K562 (cell line): ENCODE results near the gene MFSD2B. TPM values are rescaled to one million over a fixed set of nuclear protein-coding genes. Genes with fewer than 3 reads are reported as not detected.

ENCODE experiments used
- polyA plus RNA-seq, 8 experiments: library from polyadenylated mRNA; depleted of rRNA in 4 of 8; stranded (reverse) in 5 of 8; unstranded in 3 of 8; fragments of >200 nt; fragmentation: Nextera tagmentation in 2 of 8; fragmentation: Illumina TruSeq in 1 of 8; extraction: Ambion mirVana in 2 of 8; extraction: Trizol in 1 of 8; gene quantifications; 2 replicates each; pipeline versions ENCODE4 v1.2.1 to v1.2.3, GENCODE V29; 2011 to 2014; ENCODE audit warnings: inconsistent platforms in 1 of 8, missing spikeins in 1 of 8
- small RNA-seq: library from RNA; depleted of rRNA; stranded (forward); fragments of <200 nt; gene quantifications from one replicate; pipeline ENCODE3, GENCODE V24; 2014
- total RNA-seq, 7 experiments: library from RNA; depleted of rRNA in 6 of 7; stranded (reverse); fragments of >200 nt in 6 of 7; fragmentation: Illumina TruSeq in 2 of 7; extraction: Trizol in 2 of 7; gene quantifications; 2 replicates each; pipeline versions ENCODE4 v1.2.1 to v1.2.3, GENCODE V29; 2011 to 2021; ENCODE audit warnings: low replicate concordance in 1 of 7

The MFSD2B gene
- total and polyA plus RNA-seq, 9 of the 15 experiments (the other 6 are each of a cell fraction or from before 2014, with no cell fraction given): 2.6 to 10.9 (median 6.8) TPM

Small RNA genes lying within 50 kb of the gene (small RNA-seq; reads per million reads assigned to genes)
- not detected for gene RN7SL610P
- gene RNU6-370P: not detected

Other genes starting within 250 kb of the MFSD2B start
Only the 7 nearest of the 9 such genes appear.
- gene ATAD2B, start 83.0 kb upstream of the MFSD2B start, total RNA-seq (2014; rRNA removed): 10.8 and 11.4 TPM in 2 replicates
- 21.6 and 22.4 TPM in 2 replicates for gene ATAD2B, start 83.0 kb upstream of the MFSD2B start, total RNA-seq (2014; rRNA removed; fragmentation: Illumina TruSeq; extraction: Trizol)
- gene ATAD2B, start 83.0 kb upstream of the MFSD2B start, total RNA-seq (2015; rRNA removed; fragmentation: Illumina TruSeq; extraction: Trizol): 20.6 and 21.6 TPM in 2 replicates
- 18.5 and 18.8 TPM in 2 replicates for gene ATAD2B, start 83.0 kb upstream of the MFSD2B start, total RNA-seq (2021)
- 11.0 and 11.7 TPM in 2 replicates for gene ATAD2B, start 83.0 kb upstream of the MFSD2B start, polyA plus RNA-seq (2011; rRNA removed)
- 8.9 and 10.9 TPM in 2 replicates for gene ATAD2B, start 83.0 kb upstream of the MFSD2B start, polyA plus RNA-seq (2014; fragmentation: Illumina TruSeq; extraction: Trizol)
- gene ATAD2B, start 83.0 kb upstream of the MFSD2B start, polyA plus RNA-seq (2014; fragmentation: Nextera tagmentation; extraction: Ambion mirVana): 1 to 10 TPM; 3.2 to 4.0 TPM
- 6.4 and 7.7 TPM in 2 replicates for gene ATAD2B, start 83.0 kb upstream of the MFSD2B start, polyA plus RNA-seq (2014; rRNA removed)
- 12.9 and 14.6 TPM in 2 replicates for gene UBXN2A, start 69.6 kb upstream of the MFSD2B start, total RNA-seq (2014; rRNA removed)
- gene UBXN2A, start 69.6 kb upstream of the MFSD2B start, total RNA-seq (2014; rRNA removed; fragmentation: Illumina TruSeq; extraction: Trizol): 25.6 and 29.4 TPM in 2 replicates
- 18.1 and 20.1 TPM in 2 replicates for gene UBXN2A, start 69.6 kb upstream of the MFSD2B start, total RNA-seq (2015; rRNA removed; fragmentation: Illumina TruSeq; extraction: Trizol)
- 16.0 and 16.8 TPM in 2 replicates for gene UBXN2A, start 69.6 kb upstream of the MFSD2B start, total RNA-seq (2021)
- gene UBXN2A, start 69.6 kb upstream of the MFSD2B start, polyA plus RNA-seq (2011; rRNA removed): 11.1 and 16.6 TPM in 2 replicates
- gene UBXN2A, start 69.6 kb upstream of the MFSD2B start, polyA plus RNA-seq (2014; fragmentation: Illumina TruSeq; extraction: Trizol): 18.2 and 20.2 TPM in 2 replicates
- gene UBXN2A, start 69.6 kb upstream of the MFSD2B start, polyA plus RNA-seq (2014; fragmentation: Nextera tagmentation; extraction: Ambion mirVana): 1 to 10 TPM; 3.4 to 4.1 TPM
- 13.8 and 16.2 TPM in 2 replicates for gene UBXN2A, start 69.6 kb upstream of the MFSD2B start, polyA plus RNA-seq (2014; rRNA removed)
- gene WDCP, start 37.3 kb downstream of the MFSD2B start, total RNA-seq (2014; rRNA removed): 10.1 and 13.2 TPM in 2 replicates
- 21.8 and 23.0 TPM in 2 replicates for gene WDCP, start 37.3 kb downstream of the MFSD2B start, total RNA-seq (2014; rRNA removed; fragmentation: Illumina TruSeq; extraction: Trizol)
- 20.0 and 20.8 TPM in 2 replicates for gene WDCP, start 37.3 kb downstream of the MFSD2B start, total RNA-seq (2015; rRNA removed; fragmentation: Illumina TruSeq; extraction: Trizol)
- gene WDCP, start 37.3 kb downstream of the MFSD2B start, total RNA-seq (2021): 30.4 and 31.0 TPM in 2 replicates
- gene WDCP, start 37.3 kb downstream of the MFSD2B start, polyA plus RNA-seq (2011; rRNA removed): 36.2 and 41.4 TPM in 2 replicates
- gene WDCP, start 37.3 kb downstream of the MFSD2B start, polyA plus RNA-seq (2014; fragmentation: Illumina TruSeq; extraction: Trizol): 18.9 and 24.9 TPM in 2 replicates
- 10 to 100 TPM; 11.9 to 25.1 TPM for gene WDCP, start 37.3 kb downstream of the MFSD2B start, polyA plus RNA-seq (2014; fragmentation: Nextera tagmentation; extraction: Ambion mirVana)
- gene WDCP, start 37.3 kb downstream of the MFSD2B start, polyA plus RNA-seq (2014; rRNA removed): 14.2 and 16.2 TPM in 2 replicates
- 1.6 and 2.0 TPM in 2 replicates for gene FKBP1B, start 39.7 kb downstream of the MFSD2B start, total RNA-seq (2014; rRNA removed)
- gene FKBP1B, start 39.7 kb downstream of the MFSD2B start, total RNA-seq (2014; rRNA removed; fragmentation: Illumina TruSeq; extraction: Trizol): 2.4 and 2.8 TPM in 2 replicates
- gene FKBP1B, start 39.7 kb downstream of the MFSD2B start, total RNA-seq (2015; rRNA removed; fragmentation: Illumina TruSeq; extraction: Trizol): 1.3 and 1.6 TPM in 2 replicates
- gene FKBP1B, start 39.7 kb downstream of the MFSD2B start, total RNA-seq (2021): 1.6 and 2.4 TPM in 2 replicates
- 9.4 and 14.1 TPM in 2 replicates for gene FKBP1B, start 39.7 kb downstream of the MFSD2B start, polyA plus RNA-seq (2011; rRNA removed)
- gene FKBP1B, start 39.7 kb downstream of the MFSD2B start, polyA plus RNA-seq (2014; fragmentation: Illumina TruSeq; extraction: Trizol): 2.8 and 2.9 TPM in 2 replicates
- 1 to 10 TPM in 1 of 2 experiments, under 1 TPM in 1; 0.58 to 1.2 TPM for gene FKBP1B, start 39.7 kb downstream of the MFSD2B start, polyA plus RNA-seq (2014; fragmentation: Nextera tagmentation; extraction: Ambion mirVana)
- 2.3 and 3.7 TPM in 2 replicates for gene FKBP1B, start 39.7 kb downstream of the MFSD2B start, polyA plus RNA-seq (2014; rRNA removed)
- 170 and 188 TPM in 2 replicates for gene SF3B6, start 66.2 kb downstream of the MFSD2B start, total RNA-seq (2014; rRNA removed)
- gene SF3B6, start 66.2 kb downstream of the MFSD2B start, total RNA-seq (2014; rRNA removed; fragmentation: Illumina TruSeq; extraction: Trizol): 290 and 295 TPM in 2 replicates
- 257 and 279 TPM in 2 replicates for gene SF3B6, start 66.2 kb downstream of the MFSD2B start, total RNA-seq (2015; rRNA removed; fragmentation: Illumina TruSeq; extraction: Trizol)
- 146 and 167 TPM in 2 replicates for gene SF3B6, start 66.2 kb downstream of the MFSD2B start, total RNA-seq (2021)
- 341 and 473 TPM in 2 replicates for gene SF3B6, start 66.2 kb downstream of the MFSD2B start, polyA plus RNA-seq (2011; rRNA removed)
- 255 and 293 TPM in 2 replicates for gene SF3B6, start 66.2 kb downstream of the MFSD2B start, polyA plus RNA-seq (2014; fragmentation: Illumina TruSeq; extraction: Trizol)
- 100 to 1,000 TPM; 535 to 591 TPM for gene SF3B6, start 66.2 kb downstream of the MFSD2B start, polyA plus RNA-seq (2014; fragmentation: Nextera tagmentation; extraction: Ambion mirVana)
- 378 and 407 TPM in 2 replicates for gene SF3B6, start 66.2 kb downstream of the MFSD2B start, polyA plus RNA-seq (2014; rRNA removed)
- 7.8 and 8.1 TPM in 2 replicates for gene TP53I3, start 74.7 kb downstream of the MFSD2B start, total RNA-seq (2014; rRNA removed)
- 3.3 and 3.9 TPM in 2 replicates for gene TP53I3, start 74.7 kb downstream of the MFSD2B start, total RNA-seq (2014; rRNA removed; fragmentation: Illumina TruSeq; extraction: Trizol)
- 5.6 and 6.1 TPM in 2 replicates for gene TP53I3, start 74.7 kb downstream of the MFSD2B start, total RNA-seq (2015; rRNA removed; fragmentation: Illumina TruSeq; extraction: Trizol)
- gene TP53I3, start 74.7 kb downstream of the MFSD2B start, total RNA-seq (2021): 6.1 and 8.2 TPM in 2 replicates
- gene TP53I3, start 74.7 kb downstream of the MFSD2B start, polyA plus RNA-seq (2011; rRNA removed): 4.2 and 4.6 TPM in 2 replicates
- gene TP53I3, start 74.7 kb downstream of the MFSD2B start, polyA plus RNA-seq (2014; fragmentation: Illumina TruSeq; extraction: Trizol): 4.8 and 5.7 TPM in 2 replicates
- gene TP53I3, start 74.7 kb downstream of the MFSD2B start, polyA plus RNA-seq (2014; fragmentation: Nextera tagmentation; extraction: Ambion mirVana): 1 to 10 TPM in 1 of 2 experiments, under 1 TPM in 1; 0.65 to 1.3 TPM
- 9.5 and 10.3 TPM in 2 replicates for gene TP53I3, start 74.7 kb downstream of the MFSD2B start, polyA plus RNA-seq (2014; rRNA removed)
- 0.45 and 0.65 TPM in 2 replicates for gene PFN4, start 113.2 kb downstream of the MFSD2B start, total RNA-seq (2014; rRNA removed)
- gene PFN4, start 113.2 kb downstream of the MFSD2B start, total RNA-seq (2014; rRNA removed; fragmentation: Illumina TruSeq; extraction: Trizol): 0.51 and 0.73 TPM in 2 replicates
- 0.41 and 0.54 TPM in 2 replicates for gene PFN4, start 113.2 kb downstream of the MFSD2B start, total RNA-seq (2015; rRNA removed; fragmentation: Illumina TruSeq; extraction: Trizol)
- 0.16 and 0.56 TPM in 2 replicates for gene PFN4, start 113.2 kb downstream of the MFSD2B start, total RNA-seq (2021)
- 0.26 TPM in 1 of 2 replicates, not detected in the other for gene PFN4, start 113.2 kb downstream of the MFSD2B start, polyA plus RNA-seq (2011; rRNA removed)
- 0.31 TPM in 1 of 2 replicates, not detected in the other for gene PFN4, start 113.2 kb downstream of the MFSD2B start, polyA plus RNA-seq (2014; fragmentation: Illumina TruSeq; extraction: Trizol)
- gene PFN4, start 113.2 kb downstream of the MFSD2B start, polyA plus RNA-seq (2014; fragmentation: Nextera tagmentation; extraction: Ambion mirVana): under 1 TPM; 0.07 to 0.15 TPM
- gene PFN4, start 113.2 kb downstream of the MFSD2B start, polyA plus RNA-seq (2014; rRNA removed): not detected in 2 replicates